ENCODE results near the gene ZNF716. TPM values are rescaled to one million over a fixed set of nuclear protein-coding genes. Genes with fewer than 3 reads are reported as not detected.
"Not testable (repeated sequence)": the region's sequence is repeated elsewhere in the genome, so short reads cannot be mapped to it uniquely, and the experiment has no call there.

The ZNF716 gene
- total RNA-seq: not detected
- long read RNA-seq: 0 reads

DNA sequence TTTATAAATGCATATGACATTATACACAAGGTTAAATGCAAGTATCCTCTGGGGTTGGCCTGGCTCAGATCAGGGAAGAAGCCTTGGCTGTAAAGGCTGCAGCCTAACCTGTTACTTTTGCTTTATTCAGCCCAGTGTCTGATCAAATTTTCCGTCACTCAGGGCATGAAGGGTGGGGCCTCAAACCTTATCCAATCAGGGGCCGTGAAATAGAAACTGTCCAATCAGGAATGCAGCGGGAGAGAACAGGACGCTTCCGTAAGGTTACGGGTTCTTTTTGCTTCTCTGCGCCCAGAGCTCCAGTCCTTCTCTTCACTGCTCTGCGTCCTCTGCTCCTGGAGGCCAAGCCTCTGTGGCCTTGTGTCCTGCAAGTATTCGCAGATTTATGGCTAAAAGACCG lies at the start of gene ZNF716:
ZNF716 (plus strand) TSS at position 274 of the 400 bp plus-strand sequence; CDS start at position 386, 112 bp downstream.
- DNase-seq (ENCODE audit: low spot score): no peak

DNA sequence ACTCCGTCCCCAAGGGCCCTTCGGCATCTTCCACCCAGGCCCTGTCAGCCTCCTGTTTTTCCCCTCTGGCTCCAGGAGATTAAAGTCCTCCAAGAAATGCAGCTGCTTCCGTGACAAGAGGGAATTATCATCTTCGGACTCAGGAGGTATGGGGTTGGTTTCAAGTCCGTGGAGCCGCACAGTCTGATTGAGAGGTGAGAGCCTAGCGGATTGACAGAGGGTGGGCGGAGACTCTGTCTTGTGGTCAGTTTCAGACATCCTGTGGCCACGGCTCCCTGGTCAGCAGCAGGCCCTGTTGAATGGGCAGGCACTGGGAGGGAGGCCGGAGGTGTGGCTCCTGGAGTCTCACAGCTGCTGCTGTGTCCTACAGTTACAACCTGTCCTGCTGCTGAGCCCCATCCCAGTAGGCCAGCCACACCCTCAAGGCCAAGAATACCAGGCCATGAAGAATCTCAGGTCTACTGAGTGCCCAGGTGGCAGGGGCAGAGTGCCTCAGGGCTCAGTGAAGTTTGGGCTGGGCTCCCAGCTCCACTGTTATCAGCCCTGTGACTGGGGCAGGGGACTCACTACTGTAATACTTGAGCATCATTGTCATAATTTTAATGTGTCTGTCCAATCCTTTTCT lies 49.3 kb upstream of the ZNF716 start:
- no peak for DNase-seq (ENCODE audit: low spot score)

DNA sequence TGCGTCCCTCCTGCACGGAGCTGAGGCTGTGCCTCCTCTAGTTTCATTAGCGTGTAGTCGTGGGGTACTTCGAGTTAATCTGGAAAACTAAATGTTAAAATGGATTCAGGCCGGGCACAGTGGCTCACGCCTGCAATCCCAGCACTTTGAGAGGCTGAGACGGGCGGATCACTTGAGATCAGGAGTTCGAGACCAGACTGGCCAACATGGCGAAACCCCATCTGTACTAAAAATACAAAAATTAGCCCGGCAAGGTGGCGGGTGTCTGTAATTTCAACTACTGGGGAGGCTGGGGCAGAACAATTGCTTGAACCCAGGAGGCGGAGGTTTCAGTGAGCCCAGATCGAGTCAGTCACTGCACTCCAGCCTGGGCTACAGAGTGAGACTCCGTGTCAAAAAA lies 46.9 kb upstream of the ZNF716 start:
- DNase-seq (ENCODE audit: low spot score): not testable (repeated sequence)

DNA sequence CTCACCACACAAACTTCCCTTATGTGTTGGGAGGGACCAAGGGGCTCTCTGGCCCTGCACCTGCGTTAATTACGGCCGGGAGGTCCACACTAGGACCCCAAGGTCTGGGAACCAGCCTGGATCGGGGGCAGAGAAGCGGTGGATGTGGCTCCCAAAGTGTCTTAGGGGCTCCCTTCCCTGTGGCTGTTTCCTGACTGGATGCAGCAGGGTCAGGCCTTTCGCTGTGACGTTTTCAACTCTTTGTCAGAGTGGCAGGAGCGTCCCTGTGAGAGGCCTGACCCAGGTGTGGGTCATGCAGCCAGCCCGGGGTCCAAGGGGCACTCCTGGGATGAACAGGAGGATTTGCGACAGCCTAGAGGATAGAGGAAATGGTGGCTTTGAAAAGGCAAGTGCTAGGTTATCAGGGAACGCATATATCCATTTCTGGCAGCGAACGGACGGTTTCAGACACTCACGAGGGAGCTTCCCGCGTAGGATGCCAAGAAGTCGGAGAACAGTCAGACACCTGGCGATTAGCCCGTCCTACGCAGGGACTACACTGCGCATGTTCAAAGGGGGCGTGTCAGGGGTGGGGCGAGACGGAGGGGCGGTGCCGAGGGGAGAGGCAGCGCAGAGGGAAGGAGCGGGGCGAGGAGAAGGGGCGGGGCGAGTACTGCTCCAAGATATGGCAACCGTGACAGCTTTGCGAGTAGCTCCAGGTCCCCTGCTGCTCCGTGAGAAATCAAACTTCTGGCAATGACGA lies 46.2 kb upstream of the ZNF716 start:
- DNase-seq (ENCODE audit: low spot score): no peak

DNA sequence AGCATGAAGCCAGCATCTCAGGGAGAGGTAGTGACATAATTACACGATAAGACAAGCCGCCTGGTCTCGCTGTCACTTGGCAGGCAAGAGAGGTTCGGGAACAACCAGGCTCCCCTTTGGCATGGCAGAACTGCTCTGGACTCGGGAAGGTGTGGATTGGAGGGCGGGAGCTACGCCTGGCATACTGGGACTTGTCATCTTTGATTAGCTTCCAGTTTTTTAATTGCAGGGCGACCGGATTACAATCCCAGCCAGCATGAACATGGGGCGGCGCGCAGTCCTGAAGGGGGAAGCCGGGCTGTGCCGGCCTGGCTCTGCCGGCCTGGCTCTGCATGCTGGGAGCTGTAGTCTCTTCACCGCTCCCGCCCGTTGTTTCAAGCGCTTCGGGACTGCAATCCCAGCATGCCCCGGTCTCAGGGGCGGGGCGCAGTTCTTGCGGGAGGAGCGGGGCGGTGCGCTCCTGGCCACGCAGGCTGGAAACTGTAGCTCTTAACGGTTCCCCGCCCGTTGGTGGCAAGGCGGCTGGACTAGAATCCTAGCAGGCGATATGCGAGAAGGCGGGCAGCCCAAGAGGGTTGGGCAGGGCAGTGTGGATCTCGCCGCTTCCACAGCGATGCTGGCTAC lies 45.5 kb upstream of the ZNF716 start:
- DNase-seq (ENCODE audit: low spot score): no peak

DNA sequence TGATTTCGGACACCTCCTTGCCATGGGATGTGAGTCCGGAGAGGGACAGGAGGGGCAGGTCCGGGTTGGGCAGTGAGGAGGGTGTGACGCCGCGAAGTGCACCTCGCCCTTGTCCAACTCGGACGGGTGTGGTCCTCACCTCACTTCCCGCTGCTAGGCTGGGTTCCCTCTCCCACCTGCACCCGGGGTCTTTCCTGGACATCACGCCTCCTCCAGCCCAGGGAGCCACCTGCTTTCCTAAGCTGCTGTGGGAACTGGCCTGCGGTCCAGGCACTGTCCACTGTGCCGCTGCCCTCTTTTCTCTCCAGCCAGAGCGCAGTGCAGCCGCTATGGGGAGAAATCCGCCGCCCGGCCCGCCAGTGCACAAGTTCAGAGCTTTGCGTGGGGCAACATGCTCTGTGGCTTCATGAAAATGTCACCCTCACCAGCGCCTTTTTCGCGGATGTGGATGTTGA lies 45.0 kb upstream of the ZNF716 start:
- DNase-seq (ENCODE audit: low spot score): peak; percentile 69

DNA sequence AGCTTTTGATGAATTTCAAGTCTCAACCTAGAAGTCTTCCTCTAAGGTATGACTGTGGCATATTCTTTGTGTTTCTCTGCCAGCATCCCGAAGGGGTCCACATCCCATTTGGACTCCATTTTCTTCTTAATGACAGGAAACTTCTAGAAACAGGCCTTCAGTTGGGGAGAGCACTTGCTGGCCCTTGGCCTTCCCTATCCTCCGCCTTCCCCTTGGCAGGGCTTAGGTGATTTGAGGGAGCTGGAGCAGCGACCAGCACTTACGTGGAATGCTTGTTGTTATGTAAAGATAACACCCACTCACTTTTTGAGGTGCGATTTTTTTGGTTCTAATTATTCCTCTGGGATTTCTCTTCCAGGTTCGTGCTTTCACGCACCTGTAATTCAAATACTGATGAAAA lies 42.9 kb upstream of the ZNF716 start:
- no peak for DNase-seq (ENCODE audit: low spot score)

DNA sequence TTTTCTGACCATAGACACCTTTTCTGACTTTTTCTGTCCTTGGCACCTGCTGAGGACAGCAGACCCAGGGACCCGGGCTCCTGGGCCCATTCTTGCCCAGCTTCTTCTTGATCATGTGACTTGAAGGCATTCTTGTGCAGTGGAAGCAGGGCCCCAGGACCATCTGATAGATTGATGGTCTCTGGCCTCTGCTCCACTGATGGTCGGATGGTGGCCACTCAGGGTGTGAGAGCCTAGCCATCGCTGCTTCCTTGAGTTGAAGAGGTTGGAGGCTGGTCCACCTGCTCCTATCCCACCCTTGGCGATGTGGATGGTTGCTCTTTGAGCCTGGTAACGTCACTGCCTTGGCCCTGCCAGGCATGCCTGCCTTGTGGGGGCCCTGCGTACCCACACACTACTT lies 37.8 kb upstream of the ZNF716 start:
- no peak for DNase-seq (ENCODE audit: low spot score)

DNA sequence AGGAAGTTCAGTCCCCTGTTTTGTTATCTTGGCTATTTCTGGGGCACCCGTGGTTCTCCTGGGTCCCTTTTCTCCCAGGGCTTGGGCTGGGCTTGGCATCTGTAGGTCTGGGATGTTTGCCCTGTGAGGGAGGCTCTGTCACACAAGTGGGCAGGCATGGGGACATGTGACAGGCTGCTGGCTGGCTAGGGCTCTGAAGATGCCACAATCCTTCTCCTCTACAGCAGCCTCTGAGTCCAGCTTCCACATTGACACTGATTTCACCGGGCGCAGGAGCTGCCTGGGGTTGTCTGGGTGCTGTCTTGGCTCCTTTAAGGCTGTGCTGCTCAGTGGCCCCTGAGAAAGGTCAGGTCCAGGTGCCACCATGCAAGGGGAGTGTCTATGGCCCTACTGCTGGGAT lies 37.4 kb upstream of the ZNF716 start:
- no peak for DNase-seq (ENCODE audit: low spot score)

DNA sequence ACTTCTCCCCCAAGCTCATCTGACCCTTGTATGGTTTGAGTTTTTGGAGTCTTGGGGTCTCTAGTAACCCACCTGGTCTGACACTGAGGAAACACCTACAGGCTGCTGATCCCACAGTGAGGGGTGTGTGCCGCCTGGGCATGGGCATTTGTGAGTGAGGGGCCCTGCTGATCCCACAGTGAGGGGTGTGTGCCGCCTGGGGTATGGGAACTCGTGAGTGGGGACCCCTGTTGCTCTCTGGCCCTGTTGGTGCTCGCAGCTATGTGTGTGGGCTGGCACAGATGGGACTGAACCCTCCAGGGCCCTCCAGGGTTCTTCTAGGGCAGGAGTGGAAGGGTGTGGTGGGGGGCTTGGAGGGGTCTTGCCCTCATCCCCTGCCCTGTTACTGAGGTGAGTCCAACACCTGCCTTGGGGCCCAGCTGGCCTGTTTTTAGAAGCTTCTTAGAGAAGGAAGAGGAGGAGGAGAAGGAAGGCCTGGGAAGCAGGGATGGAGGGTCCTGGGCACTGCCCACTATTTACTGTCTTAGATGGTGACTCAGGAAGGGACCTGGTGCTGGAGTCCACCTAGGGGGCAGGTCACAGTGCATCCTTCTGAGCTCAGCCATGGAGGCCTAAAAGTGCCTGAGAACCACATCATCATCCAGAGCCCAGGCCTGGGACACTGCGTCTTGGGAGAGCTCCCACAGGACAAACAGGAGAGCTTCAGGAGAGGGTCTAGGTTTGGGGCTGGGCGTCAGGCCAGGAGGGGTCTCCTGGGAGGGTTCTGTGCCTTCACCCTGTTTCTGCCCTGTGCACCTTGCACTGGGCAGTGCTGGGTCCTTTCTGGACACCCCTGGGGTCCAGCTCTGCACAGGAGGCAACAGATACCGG lies 36.2 kb upstream of the ZNF716 start:
- no peak for DNase-seq (ENCODE audit: low spot score)

DNA sequence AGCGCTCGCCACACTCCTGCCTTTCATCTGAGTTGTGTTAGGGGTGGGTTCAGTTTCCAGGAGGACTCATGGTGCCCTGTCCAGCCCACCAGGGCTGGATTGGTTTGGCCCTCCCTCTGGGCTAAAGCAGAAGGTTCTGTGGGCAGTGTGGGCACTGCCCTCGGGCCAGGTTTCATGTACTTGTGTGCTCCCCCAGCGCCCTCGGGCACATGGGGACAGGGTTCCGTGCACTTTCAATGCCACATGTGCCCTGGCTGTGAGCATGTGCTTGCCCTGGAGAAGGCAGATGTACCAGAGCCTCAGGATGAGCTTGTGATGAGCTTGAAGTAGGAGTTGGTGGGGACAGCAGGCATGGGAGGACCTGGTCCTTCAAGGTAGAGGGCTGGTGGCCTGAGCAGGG lies 35.6 kb upstream of the ZNF716 start:
- DNase-seq (ENCODE audit: low spot score): no peak

DNA sequence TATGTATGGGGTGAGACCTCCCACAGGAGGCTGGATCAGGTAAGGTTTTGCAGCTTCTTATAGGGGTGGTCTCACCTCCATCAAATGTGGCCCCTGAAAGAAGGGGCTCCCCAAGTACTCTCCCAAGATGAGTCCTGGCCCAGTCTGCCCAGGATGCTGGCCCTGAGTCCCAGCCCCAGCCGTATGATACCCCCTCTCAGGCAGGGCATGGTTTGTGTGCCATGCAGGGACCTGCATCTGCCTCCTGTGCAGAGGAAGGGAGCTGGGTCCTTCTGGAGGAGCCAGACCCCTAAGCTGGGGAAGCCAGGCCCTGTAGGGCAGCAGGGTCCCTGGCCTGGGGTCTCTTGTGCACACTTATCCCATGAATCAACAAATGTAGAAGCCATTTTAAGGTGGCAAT lies 35.1 kb upstream of the ZNF716 start:
- DNase-seq (ENCODE audit: low spot score): no peak

DNA sequence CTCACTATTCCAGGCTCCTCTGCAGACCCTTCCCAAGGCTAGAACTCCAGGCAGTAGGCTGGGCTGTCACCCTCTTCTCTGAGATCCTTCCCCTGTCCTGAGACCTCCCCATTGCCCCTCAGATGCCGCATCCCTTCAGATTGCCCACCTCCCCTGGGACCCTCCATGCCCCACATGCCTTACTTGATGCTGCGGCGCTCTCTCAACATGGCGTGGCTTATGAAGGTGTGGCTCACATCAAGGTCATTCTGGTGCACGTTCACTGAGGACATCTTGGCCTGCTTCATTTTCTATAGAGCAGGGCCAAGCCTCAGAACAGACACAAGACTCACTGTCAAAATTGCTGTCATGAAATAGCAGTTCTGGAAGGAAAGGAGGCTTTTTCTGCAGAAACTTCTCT lies 34.7 kb upstream of the ZNF716 start:
- no peak for DNase-seq (ENCODE audit: low spot score)

DNA sequence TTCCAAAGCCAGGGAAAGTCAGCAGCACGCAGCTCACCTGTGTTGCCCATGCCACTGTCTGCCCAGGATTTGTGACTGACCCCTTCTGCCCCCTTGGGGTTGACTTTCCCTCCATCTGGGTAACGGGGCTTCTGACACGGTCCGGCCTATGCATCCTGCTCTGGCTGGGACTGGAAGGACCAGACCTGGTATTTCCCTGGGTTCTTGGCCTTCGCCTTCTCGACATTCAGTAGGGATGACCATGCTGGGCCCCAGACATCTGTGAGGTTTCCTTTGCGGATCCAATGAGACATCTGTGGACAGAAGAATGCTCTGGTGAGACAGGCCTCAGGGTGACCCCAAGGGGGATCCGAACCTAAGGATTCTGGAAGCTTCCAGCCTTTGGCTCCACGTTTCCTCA lies 34.2 kb upstream of the ZNF716 start:
- no peak for DNase-seq (ENCODE audit: low spot score)

DNA sequence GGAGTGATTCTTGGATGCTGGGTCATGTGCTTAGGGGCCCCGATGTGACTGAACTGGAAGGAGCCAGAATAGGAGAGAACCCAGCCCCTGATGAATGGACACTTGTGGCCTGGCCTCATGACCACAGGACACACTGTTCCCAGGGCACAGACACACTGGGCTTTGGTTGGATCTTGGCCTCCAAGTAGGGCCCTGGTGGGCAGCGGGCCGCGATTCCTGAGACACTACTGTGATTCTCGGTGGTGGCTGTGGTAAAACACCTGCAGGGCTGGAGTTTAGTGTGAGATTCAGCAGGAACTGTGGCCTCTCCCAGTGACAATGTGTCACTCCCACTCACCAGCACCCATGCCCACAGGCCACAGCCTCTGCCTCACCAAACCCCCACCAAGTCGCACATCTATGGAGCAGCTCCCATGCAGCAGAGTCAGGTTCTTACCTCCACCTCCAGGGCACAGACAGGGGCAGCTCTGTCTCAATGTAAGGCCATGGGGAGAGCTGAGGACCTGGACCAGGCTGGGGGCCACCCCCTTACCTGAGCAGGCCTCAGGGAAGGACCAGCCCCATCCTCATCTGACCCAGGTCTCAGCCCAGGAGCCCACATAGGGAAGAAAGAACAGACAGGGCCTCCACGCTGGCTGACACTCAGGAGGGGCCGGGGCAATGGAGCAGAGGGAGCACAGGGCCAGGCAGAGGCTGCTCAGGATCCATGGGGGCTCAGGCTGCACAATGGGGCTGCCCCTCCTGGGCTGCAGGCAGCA lies 33.2 kb upstream of the ZNF716 start:
- no peak for DNase-seq (ENCODE audit: low spot score)

DNA sequence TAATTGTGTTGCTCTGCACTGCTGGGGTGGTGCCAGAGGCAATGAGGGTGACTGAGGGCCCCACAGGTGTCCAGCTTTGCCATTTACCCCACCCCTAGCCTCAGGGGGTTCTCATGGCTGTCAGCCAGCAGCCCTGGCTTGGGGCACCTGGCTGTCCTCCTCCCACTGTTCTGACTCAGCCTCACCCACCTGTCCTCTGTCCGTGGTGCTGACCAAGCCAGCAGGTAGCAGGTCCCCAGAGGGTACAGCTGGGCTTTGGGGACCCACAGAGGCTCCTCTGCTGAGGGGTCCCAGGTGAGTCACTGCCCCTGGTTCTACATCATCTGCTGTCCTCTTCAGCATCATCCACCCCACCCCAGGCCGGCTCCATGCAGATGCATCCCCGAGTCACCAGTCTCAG lies 32.2 kb upstream of the ZNF716 start:
- DNase-seq (ENCODE audit: low spot score): no peak

DNA sequence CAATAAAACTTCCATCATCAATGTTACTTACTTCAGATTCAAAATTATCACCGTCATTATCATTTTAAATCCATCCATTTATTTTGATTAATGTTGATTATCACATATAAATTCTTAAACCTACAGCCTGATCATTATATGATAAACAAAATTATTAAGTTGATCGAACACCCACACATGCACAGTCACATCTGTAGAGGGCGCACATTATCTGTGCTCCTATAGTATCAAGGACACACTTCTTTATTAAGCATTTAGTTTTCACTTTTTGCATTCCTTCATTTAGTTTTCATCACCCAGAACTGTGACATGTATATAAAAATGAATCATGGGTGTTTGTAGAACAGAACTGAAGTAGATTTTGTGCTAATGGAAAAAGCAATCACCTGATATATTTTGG lies 26.2 kb upstream of the ZNF716 start:
- DNase-seq (ENCODE audit: low spot score): no peak

DNA sequence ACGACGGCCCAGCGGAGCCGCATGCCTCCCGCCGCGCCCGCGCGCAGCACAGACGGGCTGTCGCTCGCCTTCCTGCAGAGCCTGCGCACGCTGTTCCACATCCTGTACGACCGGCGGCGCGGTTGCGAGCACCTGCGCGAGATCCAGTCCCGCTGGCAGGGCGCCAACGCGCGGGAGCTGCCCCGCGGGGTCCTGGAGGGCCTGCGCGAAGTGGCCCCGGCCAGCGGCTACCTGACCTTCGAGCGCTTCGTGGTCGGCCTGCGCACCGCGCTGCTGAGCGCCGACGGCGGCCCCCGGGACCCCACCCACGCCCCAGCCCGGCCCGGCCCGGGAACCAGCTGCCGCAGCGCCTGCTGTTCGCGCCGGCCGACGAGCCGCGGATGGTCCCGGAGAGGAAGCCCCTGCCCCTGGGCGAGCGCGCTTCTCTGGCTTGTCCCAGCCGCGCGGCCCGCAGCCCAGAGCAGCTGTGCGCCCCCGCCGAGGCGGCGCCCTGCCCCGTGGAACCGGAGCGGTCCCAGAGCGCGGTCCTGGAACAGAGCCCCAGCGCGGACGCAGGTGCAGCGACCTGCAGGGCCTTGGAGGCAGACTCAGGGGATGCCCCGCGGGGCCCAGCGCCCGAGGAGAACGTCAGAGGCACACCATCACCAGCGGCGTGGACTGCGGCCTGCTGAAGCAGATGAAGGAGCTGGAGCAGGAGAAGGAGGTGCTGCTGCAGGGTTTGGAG lies 25.3 kb upstream of the ZNF716 start:
- no peak for DNase-seq (ENCODE audit: low spot score)

DNA sequence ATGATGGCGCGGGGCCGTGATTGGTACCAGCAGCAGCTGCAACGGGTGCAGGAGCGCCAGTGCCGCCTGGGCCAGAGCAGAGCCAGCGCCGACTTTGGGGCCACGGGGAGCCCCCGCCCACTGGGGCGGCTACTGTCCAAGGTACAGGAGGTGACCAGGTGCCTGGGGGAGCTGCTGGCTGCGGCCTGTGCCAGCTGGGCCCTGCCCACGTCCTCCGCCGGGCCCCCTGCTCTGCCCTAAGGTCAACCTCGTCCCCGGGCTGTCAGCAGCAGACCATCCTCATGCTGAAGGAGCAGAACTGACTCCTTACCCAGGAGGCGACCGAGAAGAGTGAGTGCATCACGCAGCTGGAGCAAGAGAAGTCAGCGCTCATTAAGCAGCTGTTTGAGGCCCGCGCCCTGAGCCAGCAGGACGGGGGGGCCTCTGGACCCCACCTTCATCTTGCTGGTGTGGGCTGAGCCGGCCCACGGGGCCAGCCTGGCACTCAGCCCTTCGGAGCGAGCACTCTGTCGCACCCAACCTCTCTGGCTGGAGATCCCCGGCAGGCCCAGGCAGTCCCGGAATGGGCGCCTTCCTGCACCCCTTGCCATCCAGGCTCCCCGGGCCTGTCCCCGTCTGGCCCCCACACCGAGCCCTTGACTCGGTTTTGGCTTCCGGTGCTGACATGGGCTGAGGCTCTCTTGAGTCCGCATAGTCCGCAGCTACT lies 24.6 kb upstream of the ZNF716 start:
- no peak for DNase-seq (ENCODE audit: low spot score)

Measured in mesenteric fat pad (tissue), 1 donor.